GM21737 (cell line): ENCODE data around the gene RPL19.
A peak's percentile ranks its signal among the peaks of the same experiment; 100 is the strongest.
"Not testable (repeated sequence)": the region's sequence is repeated elsewhere in the genome, so short reads cannot be mapped to it uniquely, and the experiment has no call there.

Experiments used
- ATAC-seq: cut with Tn5 transposase; IDR thresholded peaks from one replicate; pipeline ENCODE4 v1.9.1; 2021; ENCODE audit warnings: mild to moderate bottlenecking, moderate library complexity; ENCODE audit not compliant: unreplicated experiment

RPL19 gene

GRCh38 chr17:39200070-39200879 lies at the start of gene RPL19:
TSS of gene RPL19 (plus strand) at chr17:39200283. CDS start at chr17:39200345, 62 bp downstream.
- peak; percentile 65 for ATAC-seq

DNA sequence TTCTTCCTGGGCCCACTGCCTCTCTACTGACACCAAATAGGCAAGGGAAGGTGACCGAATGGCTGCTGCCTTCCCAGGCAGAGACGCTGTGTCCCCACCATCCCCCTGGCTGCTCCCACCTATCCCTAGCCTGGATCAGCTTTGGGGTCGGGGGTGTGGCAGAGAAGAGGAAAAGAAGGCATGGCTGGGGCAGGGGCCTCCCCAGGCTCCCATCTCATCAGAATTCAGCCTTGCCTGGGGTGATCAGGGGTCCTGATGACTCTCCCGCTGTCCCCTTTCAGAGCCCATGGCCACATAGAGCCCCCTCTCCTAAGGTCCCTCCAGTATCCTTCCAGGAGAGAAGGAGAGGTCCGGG lies 49.3 kb upstream of the RPL19 start:
- no peak for ATAC-seq

- no peak for ATAC-seq
These were observed 48.7 kb upstream of the RPL19 start, which contains the start of gene PLXDC1 for GRCh38 chr17:39151150-39151942. TSS of gene PLXDC1 (minus strand) at chr17:39151637. CDS start at chr17:39151437, 200 bp downstream.

GRCh38 chr17:39151943-39152818 lies 47.9 kb upstream of the RPL19 start:
- no peak for ATAC-seq

DNA sequence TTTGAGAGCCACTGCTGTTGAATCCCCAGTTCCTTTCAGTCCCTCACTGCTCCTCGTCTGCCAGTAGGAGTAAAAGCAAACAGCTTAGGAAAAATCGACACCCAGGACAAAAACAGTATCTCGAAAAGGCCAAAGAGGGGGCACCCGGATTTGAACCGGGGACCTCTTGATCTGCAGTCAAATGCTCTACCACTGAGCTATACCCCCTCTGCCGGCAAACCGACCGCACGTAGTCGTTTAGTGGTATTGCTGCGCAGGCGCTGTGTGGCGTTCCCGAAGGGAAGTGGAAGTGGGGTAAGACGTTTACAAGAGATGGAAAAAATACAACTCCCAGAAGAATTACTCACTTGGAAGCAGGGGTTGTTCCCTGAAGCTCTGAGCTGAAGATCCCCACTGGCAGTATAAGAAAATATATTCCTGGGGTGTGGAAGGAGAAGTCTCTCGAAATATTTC lies 46.5 kb upstream of the RPL19 start:
- peak; percentile 41 for ATAC-seq

DNA sequence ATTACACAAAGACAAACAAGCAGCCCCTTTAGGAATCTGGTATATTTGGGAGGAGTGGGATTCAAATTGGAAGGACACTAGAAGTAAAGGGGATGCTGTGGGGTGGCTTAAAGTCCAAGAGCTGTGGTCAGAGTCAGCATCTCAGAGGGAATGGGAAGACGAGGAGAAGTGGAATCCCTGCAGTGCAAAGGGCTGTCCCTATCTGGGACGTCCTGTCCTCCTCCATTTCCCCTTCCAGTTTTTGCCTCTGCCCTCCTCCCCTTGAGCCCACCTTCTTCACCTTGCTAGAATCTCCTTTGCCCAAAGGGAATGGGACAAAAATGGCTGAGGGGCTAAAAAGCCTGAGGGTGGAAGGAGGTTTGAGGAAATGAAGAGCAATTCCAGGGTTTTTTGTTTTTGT lies 44.4 kb upstream of the RPL19 start:
- ATAC-seq = no peak

GRCh38 chr17:39156491-39156890 lies 43.6 kb upstream of the RPL19 start:
- ATAC-seq = no peak

- ATAC-seq = no peak
These were observed 41.5 kb upstream of the RPL19 start for GRCh38 chr17:39158623-39159022.

DNA sequence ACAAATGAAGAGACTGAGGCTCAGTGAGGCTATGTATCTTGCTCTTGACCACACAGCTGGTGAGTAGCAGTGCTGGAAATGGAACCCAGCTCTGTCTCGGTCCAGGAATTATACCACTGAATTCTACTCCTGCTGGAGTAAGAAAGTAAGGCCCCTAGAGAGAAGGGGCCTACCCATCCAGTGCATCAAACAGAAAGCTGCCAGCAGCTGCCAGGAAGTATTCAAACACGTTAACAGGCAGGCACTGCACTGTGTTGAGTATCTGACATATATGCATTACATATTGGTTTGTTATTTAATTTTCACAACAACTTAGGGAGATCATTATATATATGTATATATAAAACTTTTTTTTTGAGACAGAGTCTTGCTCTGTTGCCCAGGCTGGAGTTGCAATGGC lies 38.1 kb upstream of the RPL19 start:
- ATAC-seq = no peak

DNA sequence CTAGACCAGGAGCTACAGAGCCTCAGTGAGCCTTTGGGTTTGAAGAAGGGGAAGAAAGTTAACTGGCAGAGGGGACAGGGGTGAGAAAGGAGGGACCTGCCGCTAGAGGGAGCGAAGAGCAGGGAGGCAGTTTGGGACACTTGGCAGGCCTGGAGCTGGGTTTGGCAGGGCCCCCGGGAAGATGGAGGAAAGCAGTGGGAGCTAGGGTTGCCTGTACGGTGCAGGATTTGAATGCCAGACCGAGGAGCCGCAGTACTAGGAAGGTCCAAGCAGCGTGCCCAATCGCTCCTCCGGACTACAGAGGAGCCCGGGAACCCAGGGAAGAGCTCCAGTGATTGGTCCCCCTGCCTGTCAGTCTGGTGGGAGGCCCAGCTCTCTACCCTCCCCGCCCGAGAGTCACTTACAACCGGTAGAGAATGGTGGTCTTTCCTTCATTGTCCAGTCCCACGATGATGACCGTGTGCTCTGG lies 35.4 kb upstream of the RPL19 start:
- peak; percentile 77 for ATAC-seq

DNA sequence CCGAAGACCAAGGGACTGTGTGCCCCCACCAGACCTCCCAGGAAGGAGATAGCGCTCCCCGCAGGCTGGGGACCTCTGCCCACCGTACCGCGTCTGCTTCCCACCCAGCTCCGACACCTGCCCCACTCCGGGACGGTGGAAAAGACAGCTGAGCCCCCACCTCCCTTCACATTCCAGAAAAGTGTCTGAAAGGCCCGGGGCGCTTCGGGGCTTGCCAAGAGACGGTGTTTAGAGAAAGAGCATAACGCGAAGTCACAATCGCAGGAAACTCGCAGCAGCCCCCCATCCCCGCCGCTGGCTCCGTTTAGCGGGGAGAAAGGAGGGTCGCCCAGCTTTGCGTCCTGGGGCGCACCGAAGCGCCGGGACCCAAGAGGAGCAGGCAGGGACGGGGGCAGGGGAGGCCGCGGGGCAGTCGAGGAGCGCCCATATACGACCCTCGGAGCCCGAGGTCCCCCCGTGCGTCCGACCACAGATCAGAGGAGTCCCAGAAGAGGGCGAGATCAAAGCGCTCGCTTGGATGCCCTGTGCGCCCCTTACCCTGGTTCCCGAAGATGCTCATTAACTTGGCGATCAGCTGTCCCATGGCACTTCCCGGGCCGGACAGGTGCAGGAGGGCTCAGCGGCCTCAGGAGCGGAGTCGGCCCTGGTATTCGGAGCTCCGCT lies 34.8 kb upstream of the RPL19 start:
- no peak for ATAC-seq

- no peak for ATAC-seq
These were observed 34.2 kb upstream of the RPL19 start, which contains the start of gene ARL5C for GRCh38 chr17:39165841-39166349. TSS of gene ARL5C (minus strand) at chr17:39166161. CDS start at chr17:39165760, 401 bp downstream.

DNA sequence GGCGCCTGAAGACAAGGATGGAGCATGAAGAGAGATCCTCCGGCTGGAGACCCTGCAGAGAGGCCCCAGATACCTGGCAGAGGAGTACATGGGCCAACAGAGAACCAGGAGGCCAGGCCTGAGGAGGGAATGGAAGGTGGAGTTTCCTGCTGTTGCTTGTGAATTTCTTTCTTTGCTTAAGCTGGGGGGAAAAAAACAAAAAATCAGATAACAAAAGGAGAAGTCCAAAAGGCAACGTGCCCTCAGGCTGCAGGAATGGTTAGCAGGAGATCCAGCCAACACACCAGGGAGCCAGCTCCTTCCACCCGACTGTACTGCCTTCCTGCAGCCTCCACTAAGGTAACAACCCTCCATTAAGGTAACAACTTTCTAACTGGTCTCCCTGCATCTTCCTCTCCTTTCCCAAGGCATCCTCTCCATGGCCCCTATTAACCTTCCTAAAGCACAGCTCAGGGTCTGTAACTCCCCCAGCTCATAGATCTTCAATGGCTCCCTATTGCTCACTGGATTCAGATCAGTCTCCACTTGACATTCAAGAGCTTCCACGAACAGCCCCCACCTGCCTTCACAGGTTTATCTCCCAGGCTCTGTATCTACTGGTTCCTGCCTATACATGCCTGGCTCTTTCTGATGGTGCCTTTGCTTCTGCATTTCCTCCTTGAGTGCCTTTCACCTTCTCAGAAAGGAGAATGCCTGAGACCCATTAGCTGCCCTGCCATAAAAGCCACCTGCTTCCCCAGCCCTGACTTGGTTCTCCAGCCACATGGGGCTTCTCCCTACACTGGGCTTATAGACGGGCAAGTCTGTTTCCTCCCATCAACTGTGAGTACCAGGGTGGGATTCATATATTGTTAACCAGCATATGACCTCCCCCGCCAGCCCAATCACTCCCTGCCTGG lies 33.4 kb upstream of the RPL19 start:
- no peak for ATAC-seq

GRCh38 chr17:39167476-39167875 lies 32.6 kb upstream of the RPL19 start:
- no peak for ATAC-seq

- not testable (repeated sequence) for ATAC-seq
These were observed 31.6 kb upstream of the RPL19 start for GRCh38 chr17:39168503-39168902.

- no peak for ATAC-seq
These were observed 31.0 kb upstream of the RPL19 start for GRCh38 chr17:39169101-39169500.

- no peak for ATAC-seq
These were observed 30.6 kb upstream of the RPL19 start for GRCh38 chr17:39169518-39169917.

GRCh38 chr17:39170109-39170508 lies 30.0 kb upstream of the RPL19 start:
- no peak for ATAC-seq

DNA sequence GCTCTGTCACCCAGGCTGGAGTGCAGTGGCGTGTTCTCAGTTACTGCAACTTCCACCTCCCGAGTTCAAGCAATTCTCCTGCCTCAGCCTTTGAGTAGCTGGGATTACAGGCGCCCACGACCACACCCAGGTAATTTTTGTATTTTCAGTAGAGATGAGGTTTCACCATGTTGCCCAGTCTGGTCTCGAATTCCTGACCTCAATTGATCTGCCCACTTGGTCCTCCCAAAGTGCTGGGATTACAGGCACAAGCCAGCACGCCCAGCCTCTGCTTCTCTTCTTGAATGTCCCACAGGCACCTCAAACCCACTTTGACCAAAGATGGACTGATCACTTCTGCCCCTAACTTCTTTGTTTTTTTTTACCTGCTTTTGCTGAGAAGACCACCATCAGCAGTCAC lies 29.5 kb upstream of the RPL19 start:
- ATAC-seq = no peak
